ENCODE results near the gene SELENOO.

SELENOO gene

DNA sequence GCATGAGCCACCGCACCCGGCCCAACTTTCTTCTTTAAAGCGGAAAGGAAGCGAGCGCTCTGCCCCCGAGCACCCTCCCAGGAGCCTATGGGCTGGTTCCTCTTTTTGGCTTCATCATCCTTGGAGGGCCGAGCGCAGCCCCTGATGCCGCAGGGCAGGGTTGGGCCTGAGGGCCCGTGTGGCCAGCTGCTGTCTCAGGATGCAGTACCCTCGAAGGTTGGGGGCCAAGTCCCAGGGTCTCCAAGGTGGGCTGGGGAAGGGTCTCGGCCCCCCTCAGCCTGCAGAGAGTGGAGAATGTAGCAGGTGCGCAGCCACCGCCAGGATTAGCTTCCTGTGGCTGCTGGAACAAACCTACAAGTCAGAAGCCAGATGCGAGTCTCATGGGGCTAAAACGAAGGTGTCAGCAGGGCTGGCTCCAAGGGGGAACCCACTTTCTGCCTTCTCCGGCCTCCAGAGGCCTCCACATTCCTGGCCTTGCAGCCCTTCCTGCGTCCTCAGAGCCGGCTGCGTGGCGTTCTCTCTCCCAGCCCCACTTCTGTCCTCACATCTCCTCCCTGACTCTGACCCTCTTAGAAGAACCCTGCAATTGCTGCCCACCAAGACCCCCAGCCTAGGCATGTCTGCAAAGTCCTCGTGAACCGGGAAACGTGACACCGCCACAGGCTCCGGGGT, 27.4 kb upstream of the SELENOO start:
- DNase-seq = no peak

DNA sequence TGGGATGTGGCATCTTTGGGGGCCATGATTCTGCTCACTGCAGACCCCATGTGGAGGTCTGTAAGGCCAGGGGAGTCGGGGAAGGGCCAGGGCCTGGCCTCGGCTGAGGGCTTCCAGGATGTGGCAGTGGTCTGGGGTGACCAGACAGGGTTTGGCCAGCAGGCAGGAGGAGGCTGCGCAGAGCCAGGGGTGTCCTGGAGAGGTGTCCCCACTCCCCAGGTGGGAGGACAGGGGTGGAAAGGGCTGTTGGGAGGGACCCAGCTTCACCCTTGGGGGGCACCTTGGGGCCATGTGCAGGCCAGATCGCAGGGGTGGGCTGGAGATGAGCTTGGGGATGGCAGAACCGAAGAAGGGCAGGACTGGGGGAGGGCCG, 26.8 kb upstream of the SELENOO start:
- DNase-seq = no peak

GRCh38 chr22:50174382-50175190, 26.2 kb upstream of the SELENOO start:
- no peak for DNase-seq

DNA sequence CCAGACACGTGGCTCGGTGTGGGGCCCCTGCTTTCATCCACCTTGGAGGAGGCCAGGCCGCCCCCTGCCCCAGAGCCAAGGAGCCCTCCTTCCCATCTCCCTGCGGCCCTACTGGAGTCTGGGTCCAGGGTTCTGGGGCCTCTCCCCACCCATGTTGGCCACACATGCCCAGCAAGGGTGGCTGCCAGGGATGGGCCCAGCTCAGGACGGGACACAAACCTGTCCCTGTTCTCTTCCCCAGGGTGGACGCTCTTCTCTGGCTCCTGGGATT, 25.7 kb upstream of the SELENOO start:
- no peak for DNase-seq

DNA sequence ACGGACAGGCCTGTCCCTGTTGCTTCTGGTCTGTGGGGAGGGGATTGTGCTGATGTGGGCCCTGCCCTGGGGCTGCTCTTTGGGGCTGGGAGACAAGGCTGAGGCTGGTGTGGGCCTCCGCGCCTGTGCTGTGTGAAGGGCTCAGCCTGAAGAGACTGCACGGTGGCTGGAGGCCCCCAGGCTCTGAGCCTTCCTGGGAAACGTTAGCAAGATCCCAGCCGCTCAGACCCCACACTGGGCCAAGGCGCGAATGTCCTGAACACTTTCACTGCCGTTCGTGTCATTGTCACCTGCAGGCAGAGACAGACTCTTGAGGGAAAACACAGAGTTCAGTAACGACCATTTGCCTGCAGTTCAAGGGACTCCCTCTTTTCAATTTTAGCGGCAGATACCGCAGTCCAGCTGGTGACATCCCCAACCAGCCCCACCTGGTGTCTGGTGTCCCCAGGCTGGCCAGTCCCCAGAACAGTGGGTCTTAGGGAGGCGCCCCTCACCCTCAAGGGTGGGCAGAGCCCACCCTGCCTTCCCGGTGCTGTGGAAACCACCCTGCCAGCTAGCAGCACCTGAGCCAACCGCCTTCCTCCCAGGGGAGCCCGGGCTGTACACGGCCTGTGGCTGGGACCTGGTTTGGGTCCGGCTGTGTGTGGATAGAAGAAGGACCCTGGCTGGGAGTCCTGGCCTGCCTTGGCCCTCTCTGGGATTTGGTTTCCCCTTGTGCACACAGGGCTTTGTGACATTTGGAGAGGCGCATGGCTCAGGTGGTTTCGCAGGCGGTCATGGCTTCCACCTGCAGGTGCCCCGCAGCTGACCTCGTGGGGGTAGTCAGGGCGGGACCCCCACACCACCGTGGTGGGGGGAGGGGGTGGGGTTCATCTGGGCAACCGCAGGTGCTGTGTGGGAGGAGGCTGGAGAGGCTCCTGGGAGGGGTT, 24.6 kb upstream of the SELENOO start:
- no peak for DNase-seq

DNA sequence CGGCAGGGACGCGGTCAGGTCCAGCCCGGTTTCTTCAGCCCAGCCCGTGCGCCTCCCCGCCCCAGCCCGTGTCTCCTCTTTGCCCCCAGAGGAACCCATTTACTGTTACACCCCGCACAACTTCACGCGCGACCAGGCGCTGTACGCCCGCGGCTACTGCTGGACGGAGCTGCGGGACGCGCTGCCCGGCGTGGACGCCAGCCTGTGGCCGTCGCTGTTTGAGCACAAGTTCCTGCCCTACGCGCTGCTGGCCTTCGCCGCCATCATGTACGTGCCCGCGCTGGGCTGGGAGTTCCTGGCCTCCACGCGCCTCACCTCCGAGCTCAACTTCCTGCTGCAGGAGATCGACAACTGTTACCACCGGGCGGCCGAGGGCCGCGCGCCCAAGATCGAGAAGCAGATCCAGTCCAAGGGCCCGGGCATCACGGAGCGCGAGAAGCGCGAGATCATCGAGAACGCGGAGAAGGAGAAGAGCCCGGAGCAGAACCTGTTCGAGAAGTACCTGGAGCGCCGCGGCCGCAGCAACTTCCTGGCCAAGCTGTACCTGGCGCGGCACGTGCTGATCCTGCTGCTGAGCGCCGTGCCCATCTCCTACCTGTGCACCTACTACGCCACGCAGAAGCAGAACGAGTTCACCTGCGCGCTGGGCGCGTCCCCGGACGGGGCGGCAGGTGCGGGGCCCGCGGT, 23.8 kb upstream of the SELENOO start:
- no peak for DNase-seq

- no peak for DNase-seq
Observed at GRCh38 chr22:50177537-50178470, 23.0 kb upstream of the SELENOO start.

DNA sequence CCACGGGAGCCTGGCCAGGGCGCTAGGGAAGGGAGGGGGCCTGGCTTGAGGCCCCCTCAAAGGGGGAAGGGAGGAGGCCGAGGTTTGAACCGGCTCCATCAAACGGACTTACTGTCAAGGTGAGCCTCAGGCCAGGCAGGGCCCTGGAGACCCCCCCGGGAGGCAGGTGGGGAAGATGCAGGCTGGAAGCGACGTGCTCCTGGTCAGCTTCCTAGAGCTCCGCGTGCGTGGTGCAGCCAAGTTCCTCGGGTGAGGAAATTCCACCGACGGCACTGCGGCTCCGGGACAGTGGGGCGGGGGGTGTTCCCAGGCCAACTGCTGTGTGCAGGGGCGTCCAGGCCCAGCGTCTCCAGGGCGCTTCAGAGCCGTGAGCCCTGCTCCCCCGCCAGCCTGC, 22.3 kb upstream of the SELENOO start:
- no peak for DNase-seq

GRCh38 chr22:50178871-50179869, 21.6 kb upstream of the SELENOO start:
- no peak for DNase-seq

DNA sequence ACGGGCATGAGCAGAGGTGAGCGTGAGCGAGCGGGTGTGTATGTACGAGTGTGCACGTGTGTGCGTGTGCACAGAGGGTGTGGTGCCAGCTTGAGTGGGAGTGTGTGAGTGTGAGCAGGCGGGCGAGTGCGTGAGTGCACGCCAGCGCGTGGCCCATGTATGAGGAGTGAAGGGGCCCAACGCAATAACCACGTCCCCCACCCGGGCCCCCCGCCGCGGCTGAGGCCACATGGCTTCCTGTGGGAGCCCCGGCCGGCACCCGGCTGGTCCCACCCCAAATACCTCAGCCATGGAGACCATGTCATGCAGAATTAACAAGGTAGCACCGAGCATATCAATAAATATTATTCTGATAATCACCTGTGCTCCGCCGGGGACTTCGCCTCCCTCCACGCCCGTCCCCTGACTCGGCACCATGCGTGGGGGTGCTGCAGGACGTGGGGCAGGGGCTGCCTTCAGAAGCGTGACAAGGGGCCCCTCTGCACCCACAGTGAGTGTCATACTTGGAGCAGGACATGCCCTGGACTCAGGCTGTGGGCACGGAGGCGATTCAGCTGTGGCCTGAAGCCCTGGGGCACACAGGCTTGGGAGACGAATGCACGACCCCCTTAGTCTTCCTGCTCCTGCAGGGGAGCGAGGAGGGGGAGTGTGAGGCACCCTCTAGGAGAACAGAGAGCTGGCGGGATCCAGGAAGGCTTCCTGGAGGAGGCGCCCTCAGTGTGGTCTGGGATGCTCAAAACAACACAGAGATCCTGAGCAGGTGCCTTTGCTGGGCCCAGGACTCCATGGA, 20.7 kb upstream of the SELENOO start:
- DNase-seq = no peak

- DNase-seq = no peak
Observed at GRCh38 chr22:50180727-50181521, 19.9 kb upstream of the SELENOO start.

DNA sequence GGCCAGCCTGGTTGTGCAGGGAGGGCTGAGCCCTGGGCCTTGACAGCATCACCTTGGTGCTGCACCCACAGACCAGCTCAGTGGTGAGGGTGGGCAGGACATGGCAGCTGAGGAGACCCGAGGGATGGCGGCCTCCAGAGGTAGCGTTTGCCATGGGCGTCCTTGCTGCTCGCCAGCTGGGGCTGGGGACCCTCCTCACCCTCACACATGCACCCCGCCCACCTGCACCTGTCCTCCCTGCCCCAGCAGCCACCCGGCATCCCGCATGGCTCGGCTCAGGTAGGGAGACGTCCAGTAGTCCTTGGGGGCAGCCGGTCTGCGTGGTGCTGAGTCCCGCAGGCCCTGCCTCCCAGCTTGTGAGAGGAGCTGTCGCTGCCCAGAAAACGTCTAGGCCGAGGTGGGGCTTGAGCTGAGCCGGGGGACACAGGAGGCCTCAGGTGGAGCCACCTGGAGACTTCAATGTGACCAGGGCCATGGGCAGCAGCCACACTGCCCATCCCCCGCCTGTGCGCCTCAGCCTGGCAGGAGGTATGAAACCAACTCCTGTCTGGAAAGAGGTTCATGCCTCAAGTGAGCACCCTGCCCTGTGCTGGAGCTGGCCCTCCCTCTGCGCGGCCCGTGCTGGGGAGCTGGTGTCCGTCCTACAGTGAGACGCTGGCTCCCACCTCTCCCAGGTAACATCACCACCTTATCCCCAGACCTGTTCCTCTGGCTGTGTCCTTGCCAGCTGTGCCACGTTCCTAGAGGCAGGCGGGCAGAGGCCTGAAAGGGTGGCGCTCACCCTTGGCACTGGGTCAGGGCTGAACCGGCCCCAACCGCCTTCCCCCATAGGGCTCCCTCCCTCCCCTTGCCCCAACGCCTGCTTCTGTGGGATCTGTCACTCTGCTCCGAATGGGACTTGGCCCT, 18.4 kb upstream of the SELENOO start:
- DNase-seq = no peak

- DNase-seq = no peak
Observed at GRCh38 chr22:50183141-50183971, 17.5 kb upstream of the SELENOO start.

DNA sequence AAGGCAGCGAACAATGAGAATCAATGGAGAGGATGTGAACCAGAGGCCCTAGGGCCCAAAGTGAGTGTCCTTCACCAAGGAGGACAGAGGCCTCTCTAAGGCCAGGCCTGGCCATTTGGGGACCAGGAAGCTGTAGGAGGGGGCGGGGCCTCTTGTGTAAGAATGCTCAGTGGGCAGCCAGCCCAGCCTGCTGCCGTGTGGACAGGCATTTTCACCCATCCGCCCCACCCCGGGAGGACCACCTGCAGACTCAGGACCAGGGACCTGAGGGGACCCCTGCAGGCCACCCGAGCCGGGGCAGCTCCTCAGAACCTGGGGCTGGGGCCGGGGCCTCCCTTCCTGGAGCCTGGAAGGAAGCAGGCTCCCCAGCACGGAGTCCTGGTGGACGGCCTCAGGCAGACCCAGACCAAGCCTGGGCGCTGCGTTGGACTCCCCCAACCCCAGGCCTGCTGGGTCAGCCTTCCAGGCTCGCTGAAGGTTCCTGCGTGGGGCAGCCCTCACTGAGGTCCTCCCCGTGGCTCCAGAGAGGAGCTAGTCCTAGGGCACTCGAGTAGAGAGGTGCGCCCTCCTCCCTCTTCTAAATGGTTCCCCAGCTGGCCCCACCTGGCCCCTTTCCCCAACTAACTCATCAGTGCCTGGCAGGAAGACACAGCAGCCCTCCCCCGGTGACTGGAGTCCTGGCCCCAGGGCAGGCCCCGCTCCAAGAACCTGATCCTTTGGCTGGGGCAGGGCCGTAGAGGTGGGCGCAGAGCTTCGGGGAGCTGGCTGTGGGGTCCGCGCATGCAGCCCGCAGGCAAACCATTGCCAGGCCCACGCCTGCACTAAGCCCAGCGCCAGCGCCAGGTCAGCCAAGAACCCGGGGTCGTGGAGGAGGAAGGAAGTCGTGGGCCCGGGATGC, 16.6 kb upstream of the SELENOO start:
- no peak for DNase-seq

DNA sequence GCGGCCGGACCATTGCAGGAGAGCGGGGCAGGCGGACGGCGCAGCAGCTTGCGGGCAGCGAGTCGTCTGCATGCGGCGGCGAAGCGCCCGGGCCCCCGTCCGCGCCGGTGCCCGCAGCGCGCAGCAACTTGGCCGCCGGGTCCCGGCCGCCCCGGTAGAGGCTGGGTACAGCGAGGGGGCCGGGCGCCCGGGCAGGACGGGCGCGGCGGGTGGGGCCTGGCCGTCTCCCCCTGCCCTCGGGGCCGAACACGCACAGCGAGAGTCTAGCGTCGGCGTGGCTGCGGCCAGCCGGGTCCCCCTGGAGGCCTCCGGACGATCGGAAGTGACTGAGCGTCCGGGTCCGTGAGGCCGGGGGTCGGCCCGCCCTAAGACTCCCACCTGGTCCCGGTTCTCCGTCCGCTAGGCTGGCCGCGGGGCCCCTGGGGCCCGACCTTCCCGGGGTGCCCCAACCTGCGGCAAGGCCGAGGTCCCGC, 15.9 kb upstream of the SELENOO start:
- no peak for DNase-seq
